HEK293 (cell line): ENCODE data around the gene NDUFB10.

ENCODE experiments used
- BCL11A ChIP-seq: fragments of 450-650 bp; formaldehyde crosslinking; IDR thresholded peaks from 2 replicates; pipeline ENCODE4 v1.5.1; 2016; ENCODE audit warnings: low read depth, missing biosample characterization, missing genetic modification characterization
- GLI2 ChIP-seq: fragments of 450-650 bp; formaldehyde crosslinking; IDR thresholded peaks from 2 replicates; pipeline ENCODE4; 2017; ENCODE audit warnings: missing biosample characterization, missing genetic modification characterization, low read depth, borderline replicate concordance
- GLIS1 ChIP-seq: fragments of 450-650 bp; formaldehyde crosslinking; IDR thresholded peaks from 2 replicates; pipeline ENCODE4 v1.5.1; 2016; ENCODE audit warnings: missing biosample characterization, missing genetic modification characterization
- HOXD13 ChIP-seq: sonication (generic); formaldehyde crosslinking; IDR thresholded peaks from 2 replicates; pipeline ENCODE4 v1.8.0; 2022; ENCODE audit warnings: missing genetic modification reagents, borderline replicate concordance
- KLF1 ChIP-seq: fragments of 450-650 bp; formaldehyde crosslinking; IDR thresholded peaks from 2 replicates; pipeline ENCODE4 v1.5.1; 2016; ENCODE audit warnings: missing biosample characterization, missing genetic modification characterization
- OVOL3 ChIP-seq: fragments of 450-650 bp; formaldehyde crosslinking; IDR thresholded peaks from 2 replicates; pipeline ENCODE4 v1.5.1; 2016; ENCODE audit warnings: missing biosample characterization, missing genetic modification characterization
- ZBTB26 ChIP-seq: fragments of 450-650 bp; formaldehyde crosslinking; optimal IDR thresholded peaks from 2 replicates; pipeline ENCODE3; 2016; ENCODE audit warnings: missing biosample characterization, mild to moderate bottlenecking, missing genetic modification characterization
- ZBTB8A ChIP-seq: fragments of 450-650 bp; formaldehyde crosslinking; IDR thresholded peaks from 2 replicates; pipeline ENCODE4 v1.5.1; 2016; ENCODE audit warnings: missing biosample characterization, missing genetic modification characterization
- ZEB2 ChIP-seq: fragments of 450-650 bp; formaldehyde crosslinking; IDR thresholded peaks from 2 replicates; pipeline ENCODE4 v1.5.1; 2016; ENCODE audit warnings: missing biosample characterization, missing genetic modification characterization
- ZFP69B ChIP-seq: fragments of 450-650 bp; formaldehyde crosslinking; IDR thresholded peaks from 2 replicates; pipeline ENCODE4 v1.5.1; 2016; ENCODE audit warnings: missing biosample characterization, missing genetic modification characterization
- ZNF2 ChIP-seq: fragments of 450-650 bp; formaldehyde crosslinking; IDR thresholded peaks from 2 replicates; pipeline ENCODE4 v1.5.1; 2016; ENCODE audit warnings: missing biosample characterization, missing genetic modification characterization
- ZNF280D ChIP-seq: fragments of 450-650 bp; formaldehyde crosslinking; IDR thresholded peaks from 2 replicates; pipeline ENCODE4 v1.5.1; 2016; ENCODE audit warnings: missing biosample characterization, missing genetic modification characterization
- ZNF398 ChIP-seq: fragments of 450-650 bp; formaldehyde crosslinking; IDR thresholded peaks from 2 replicates; pipeline ENCODE4 v1.5.1; 2017; ENCODE audit warnings: missing biosample characterization, missing genetic modification characterization
- ZNF529 ChIP-seq: fragments of 450-650 bp; formaldehyde crosslinking; IDR thresholded peaks from 2 replicates; pipeline ENCODE4 v1.5.1; 2017; ENCODE audit warnings: missing genetic modification characterization, missing biosample characterization; ENCODE audit not compliant: insufficient replicate concordance
- ZNF677 ChIP-seq: fragments of 450-650 bp; IDR thresholded peaks from 2 replicates; pipeline ENCODE4 v1.5.0; 2018; ENCODE audit warnings: missing biosample characterization, mild to moderate bottlenecking, missing genetic modification characterization, moderate library complexity
- ZNF692 ChIP-seq: fragments of 450-650 bp; formaldehyde crosslinking; IDR thresholded peaks from 2 replicates; pipeline ENCODE4 v1.5.1; 2016; ENCODE audit warnings: missing biosample characterization, missing genetic modification characterization
- TF ChIP-seq, protein P1 (sequence below): fragments of 450-650 bp; formaldehyde crosslinking; IDR thresholded peaks from 2 replicates; pipeline ENCODE4 v1.5.1; 2016; ENCODE audit warnings: missing biosample characterization, missing genetic modification characterization
- TF ChIP-seq, protein P2 (sequence below): fragments of 450-650 bp; formaldehyde crosslinking; IDR thresholded peaks from 2 replicates; pipeline ENCODE4 v1.5.1; 2016; ENCODE audit warnings: missing biosample characterization, missing genetic modification characterization
- TF ChIP-seq, protein P3 (sequence below): fragments of 450-650 bp; formaldehyde crosslinking; IDR thresholded peaks from 2 replicates; pipeline ENCODE4 v1.5.1; 2017; ENCODE audit warnings: missing biosample characterization, missing genetic modification characterization
- TF ChIP-seq, protein P4 (sequence below): fragments of 450-650 bp; formaldehyde crosslinking; IDR thresholded peaks from 2 replicates; pipeline ENCODE4 v1.5.1; 2016; ENCODE audit warnings: missing biosample characterization, missing genetic modification characterization
- TF ChIP-seq, protein P5 (sequence below): fragments of 450-650 bp; formaldehyde crosslinking; IDR thresholded peaks from 2 replicates; pipeline ENCODE4 v1.5.1; 2016; ENCODE audit warnings: missing biosample characterization, missing genetic modification characterization

NDUFB10 gene

DNA sequence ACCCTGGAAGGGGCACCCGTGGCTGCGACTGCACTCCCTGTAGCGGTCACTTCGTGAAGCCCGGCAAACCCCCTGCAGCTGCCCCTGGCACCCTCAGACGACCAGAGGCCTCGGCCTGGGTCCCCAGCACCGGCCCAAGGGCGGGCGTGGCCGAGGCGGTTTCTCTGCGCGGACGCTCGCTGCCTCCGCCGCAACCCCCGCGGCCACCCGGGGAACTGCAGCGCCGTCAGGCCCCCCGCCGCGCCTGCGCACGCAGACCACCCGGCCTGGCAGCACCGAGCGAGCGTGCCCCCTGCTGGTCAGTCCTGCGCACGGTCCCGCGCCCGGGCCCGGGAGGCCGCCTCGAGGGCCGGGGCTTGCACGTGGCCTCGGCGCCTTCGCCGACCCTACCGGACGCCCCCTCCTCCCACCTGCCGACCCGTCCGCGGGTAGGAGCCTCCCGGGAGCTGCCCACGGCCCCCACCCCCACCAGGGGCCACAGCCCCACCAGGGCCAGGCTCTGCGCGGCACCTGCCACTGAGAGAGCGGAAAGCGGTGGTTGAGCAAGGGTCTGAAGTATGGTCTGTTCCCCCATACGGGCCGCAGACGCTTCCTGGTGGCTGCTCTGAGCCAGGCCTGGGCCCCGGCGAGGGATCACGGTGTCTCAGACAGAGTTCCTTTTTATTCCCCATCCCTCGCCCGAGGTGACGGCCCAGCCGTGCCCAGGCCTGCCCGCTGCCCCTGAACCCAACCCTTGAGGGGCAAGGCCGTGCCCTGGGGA is 29.6 kb upstream of the NDUFB10 start (continued):
- TF ChIP-seq, protein P1, sequence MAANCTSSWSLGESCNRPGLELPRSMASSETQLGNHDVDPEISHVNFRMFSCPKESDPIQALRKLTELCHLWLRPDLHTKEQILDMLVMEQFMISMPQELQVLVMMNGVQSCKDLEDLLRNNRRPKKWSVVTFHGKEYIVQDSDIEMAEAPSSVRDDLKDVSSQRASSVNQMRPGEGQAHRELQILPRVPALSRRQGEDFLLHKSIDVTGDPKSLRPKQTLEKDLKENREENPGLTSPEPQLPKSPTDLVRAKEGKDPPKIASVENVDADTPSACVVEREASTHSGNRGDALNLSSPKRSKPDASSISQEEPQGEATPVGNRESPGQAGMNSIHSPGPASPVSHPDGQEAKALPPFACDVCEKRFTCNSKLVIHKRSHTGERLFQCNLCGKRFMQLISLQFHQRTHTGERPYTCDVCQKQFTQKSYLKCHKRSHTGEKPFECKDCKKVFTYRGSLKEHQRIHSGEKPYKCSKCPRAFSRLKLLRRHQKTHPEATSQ (tag by site-specific recombination): no peak; the same call in 1 of the 2 replicates
- no peak for TF ChIP-seq GLI2 (tag by site-specific recombination)
- no peak for TF ChIP-seq BCL11A (tag by site-specific recombination)
- TF ChIP-seq ZNF398 (tag by site-specific recombination): 0 out of 2 replicates have a peak, but pooled peaks have one; percentile 8
- TF ChIP-seq ZEB2 (tag by site-specific recombination): no peak
- TF ChIP-seq, protein P2, sequence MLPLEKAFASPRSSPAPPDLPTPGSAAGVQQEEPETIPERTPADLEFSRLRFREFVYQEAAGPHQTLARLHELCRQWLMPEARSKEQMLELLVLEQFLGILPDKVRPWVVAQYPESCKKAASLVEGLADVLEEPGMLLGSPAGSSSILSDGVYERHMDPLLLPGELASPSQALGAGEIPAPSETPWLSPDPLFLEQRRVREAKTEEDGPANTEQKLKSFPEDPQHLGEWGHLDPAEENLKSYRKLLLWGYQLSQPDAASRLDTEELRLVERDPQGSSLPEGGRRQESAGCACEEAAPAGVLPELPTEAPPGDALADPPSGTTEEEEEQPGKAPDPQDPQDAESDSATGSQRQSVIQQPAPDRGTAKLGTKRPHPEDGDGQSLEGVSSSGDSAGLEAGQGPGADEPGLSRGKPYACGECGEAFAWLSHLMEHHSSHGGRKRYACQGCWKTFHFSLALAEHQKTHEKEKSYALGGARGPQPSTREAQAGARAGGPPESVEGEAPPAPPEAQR (tag by site-specific recombination): 0 out of 2 replicates have a peak, but pooled peaks have one; percentile 23
- no peak for TF ChIP-seq OVOL3 (tag by site-specific recombination)
- TF ChIP-seq ZNF677 (tag by site-specific recombination): 0 out of 2 replicates have a peak, but pooled peaks have one; percentile 31
- TF ChIP-seq ZNF280D (tag by site-specific recombination): no peak
- TF ChIP-seq KLF1 (tag by site-specific recombination): peak; percentile 61
- TF ChIP-seq, protein P3, sequence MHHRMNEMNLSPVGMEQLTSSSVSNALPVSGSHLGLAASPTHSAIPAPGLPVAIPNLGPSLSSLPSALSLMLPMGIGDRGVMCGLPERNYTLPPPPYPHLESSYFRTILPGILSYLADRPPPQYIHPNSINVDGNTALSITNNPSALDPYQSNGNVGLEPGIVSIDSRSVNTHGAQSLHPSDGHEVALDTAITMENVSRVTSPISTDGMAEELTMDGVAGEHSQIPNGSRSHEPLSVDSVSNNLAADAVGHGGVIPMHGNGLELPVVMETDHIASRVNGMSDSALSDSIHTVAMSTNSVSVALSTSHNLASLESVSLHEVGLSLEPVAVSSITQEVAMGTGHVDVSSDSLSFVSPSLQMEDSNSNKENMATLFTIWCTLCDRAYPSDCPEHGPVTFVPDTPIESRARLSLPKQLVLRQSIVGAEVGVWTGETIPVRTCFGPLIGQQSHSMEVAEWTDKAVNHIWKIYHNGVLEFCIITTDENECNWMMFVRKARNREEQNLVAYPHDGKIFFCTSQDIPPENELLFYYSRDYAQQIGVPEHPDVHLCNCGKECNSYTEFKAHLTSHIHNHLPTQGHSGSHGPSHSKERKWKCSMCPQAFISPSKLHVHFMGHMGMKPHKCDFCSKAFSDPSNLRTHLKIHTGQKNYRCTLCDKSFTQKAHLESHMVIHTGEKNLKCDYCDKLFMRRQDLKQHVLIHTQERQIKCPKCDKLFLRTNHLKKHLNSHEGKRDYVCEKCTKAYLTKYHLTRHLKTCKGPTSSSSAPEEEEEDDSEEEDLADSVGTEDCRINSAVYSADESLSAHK: no peak
- peak; percentile 46; the same call in 1 of the 2 replicates for TF ChIP-seq GLIS1
- no peak for TF ChIP-seq ZFP69B (tag by site-specific recombination)
- peak; percentile 56 for TF ChIP-seq ZBTB26 (tag by site-specific recombination)
- peak; percentile 36; the same call in 1 of the 2 replicates for TF ChIP-seq ZBTB8A (tag by site-specific recombination)
- peak; percentile 54; the same call in 1 of the 2 replicates for TF ChIP-seq ZNF692 (tag by site-specific recombination)
- no peak for TF ChIP-seq ZNF529
- TF ChIP-seq HOXD13 (CRISPR knock-in tag): no peak
- TF ChIP-seq, protein P4, sequence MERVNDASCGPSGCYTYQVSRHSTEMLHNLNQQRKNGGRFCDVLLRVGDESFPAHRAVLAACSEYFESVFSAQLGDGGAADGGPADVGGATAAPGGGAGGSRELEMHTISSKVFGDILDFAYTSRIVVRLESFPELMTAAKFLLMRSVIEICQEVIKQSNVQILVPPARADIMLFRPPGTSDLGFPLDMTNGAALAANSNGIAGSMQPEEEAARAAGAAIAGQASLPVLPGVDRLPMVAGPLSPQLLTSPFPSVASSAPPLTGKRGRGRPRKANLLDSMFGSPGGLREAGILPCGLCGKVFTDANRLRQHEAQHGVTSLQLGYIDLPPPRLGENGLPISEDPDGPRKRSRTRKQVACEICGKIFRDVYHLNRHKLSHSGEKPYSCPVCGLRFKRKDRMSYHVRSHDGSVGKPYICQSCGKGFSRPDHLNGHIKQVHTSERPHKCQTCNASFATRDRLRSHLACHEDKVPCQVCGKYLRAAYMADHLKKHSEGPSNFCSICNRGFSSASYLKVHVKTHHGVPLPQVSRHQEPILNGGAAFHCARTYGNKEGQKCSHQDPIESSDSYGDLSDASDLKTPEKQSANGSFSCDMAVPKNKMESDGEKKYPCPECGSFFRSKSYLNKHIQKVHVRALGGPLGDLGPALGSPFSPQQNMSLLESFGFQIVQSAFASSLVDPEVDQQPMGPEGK (tag by site-specific recombination): peak; percentile 60; the same call in 1 of the 2 replicates
- TF ChIP-seq ZNF2 (tag by site-specific recombination): peak; percentile 53; the same call in 1 of the 2 replicates
- TF ChIP-seq, protein P5, sequence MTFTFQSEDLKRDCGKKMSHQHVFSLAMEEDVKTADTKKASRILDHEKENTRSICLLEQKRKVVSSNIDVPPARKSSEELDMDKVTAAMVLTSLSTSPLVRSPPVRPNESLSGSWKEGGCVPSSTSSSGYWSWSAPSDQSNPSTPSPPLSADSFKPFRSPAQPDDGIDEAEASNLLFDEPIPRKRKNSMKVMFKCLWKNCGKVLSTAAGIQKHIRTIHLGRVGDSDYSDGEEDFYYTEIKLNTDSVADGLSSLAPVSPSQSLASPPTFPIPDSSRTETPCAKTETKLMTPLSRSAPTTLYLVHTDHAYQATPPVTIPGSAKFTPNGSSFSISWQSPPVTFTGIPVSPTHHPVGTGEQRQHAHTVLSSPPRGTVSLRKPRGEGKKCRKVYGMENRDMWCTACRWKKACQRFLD (tag by site-specific recombination): no peak
